Measurements from ENCODE around the gene CSNK2A3. TPM values are rescaled to one million over a fixed set of nuclear protein-coding genes. Genes with fewer than 3 reads are reported as not detected.

CSNK2A3 gene
- total and polyA plus RNA-seq, 2 experiments from 2014 or later, result 0.91 to 4.1 TPM

DNA sequence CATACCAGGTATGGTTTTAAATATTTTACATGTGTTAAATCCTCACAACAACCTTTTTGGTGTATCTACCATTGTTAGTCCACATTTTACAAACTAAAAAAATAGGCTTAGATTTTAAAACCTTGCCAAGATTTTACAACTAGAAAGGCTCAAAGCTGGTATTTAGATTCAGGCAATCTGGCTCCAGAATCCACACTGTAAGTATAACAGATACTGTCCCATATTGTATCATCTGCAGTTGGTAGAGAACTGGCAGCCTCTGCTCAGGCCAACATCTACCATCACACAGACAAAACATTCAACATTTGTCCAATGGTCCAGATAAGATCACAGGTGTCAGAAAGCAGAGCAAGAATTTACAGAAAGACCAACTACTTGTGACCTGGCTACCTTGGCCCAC lies 30.9 kb downstream of the CSNK2A3 start (continued):
- TF ChIP-seq, protein P1, sequence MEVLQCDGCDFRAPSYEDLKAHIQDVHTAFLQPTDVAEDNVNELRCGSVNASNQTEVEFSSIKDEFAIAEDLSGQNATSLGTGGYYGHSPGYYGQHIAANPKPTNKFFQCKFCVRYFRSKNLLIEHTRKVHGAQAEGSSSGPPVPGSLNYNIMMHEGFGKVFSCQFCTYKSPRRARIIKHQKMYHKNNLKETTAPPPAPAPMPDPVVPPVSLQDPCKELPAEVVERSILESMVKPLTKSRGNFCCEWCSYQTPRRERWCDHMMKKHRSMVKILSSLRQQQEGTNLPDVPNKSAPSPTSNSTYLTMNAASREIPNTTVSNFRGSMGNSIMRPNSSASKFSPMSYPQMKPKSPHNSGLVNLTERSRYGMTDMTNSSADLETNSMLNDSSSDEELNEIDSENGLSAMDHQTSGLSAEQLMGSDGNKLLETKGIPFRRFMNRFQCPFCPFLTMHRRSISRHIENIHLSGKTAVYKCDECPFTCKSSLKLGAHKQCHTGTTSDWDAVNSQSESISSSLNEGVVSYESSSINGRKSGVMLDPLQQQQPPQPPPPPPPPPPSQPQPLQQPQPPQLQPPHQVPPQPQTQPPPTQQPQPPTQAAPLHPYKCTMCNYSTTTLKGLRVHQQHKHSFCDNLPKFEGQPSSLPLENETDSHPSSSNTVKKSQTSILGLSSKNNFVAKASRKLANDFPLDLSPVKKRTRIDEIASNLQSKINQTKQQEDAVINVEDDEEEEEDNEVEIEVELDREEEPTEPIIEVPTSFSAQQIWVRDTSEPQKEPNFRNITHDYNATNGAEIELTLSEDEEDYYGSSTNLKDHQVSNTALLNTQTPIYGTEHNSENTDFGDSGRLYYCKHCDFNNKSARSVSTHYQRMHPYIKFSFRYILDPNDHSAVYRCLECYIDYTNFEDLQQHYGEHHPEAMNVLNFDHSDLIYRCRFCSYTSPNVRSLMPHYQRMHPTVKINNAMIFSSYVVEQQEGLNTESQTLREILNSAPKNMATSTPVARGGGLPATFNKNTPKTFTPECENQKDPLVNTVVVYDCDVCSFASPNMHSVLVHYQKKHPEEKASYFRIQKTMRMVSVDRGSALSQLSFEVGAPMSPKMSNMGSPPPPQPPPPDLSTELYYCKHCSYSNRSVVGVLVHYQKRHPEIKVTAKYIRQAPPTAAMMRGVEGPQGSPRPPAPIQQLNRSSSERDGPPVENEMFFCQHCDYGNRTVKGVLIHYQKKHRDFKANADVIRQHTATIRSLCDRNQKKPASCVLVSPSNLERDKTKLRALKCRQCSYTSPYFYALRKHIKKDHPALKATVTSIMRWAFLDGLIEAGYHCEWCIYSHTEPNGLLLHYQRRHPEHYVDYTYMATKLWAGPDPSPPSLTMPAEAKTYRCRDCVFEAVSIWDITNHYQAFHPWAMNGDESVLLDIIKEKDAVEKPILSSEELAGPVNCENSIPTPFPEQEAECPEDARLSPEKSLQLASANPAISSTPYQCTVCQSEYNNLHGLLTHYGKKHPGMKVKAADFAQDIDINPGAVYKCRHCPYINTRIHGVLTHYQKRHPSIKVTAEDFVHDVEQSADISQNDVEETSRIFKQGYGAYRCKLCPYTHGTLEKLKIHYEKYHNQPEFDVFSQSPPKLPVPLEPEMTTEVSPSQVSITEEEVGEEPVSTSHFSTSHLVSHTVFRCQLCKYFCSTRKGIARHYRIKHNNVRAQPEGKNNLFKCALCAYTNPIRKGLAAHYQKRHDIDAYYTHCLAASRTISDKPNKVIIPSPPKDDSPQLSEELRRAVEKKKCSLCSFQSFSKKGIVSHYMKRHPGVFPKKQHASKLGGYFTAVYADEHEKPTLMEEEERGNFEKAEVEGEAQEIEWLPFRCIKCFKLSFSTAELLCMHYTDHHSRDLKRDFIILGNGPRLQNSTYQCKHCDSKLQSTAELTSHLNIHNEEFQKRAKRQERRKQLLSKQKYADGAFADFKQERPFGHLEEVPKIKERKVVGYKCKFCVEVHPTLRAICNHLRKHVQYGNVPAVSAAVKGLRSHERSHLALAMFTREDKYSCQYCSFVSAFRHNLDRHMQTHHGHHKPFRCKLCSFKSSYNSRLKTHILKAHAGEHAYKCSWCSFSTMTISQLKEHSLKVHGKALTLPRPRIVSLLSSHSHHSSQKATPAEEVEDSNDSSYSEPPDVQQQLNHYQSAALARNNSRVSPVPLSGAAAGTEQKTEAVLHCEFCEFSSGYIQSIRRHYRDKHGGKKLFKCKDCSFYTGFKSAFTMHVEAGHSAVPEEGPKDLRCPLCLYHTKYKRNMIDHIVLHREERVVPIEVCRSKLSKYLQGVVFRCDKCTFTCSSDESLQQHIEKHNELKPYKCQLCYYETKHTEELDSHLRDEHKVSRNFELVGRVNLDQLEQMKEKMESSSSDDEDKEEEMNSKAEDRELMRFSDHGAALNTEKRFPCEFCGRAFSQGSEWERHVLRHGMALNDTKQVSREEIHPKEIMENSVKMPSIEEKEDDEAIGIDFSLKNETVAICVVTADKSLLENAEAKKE (CRISPR knock-in tag; IDR thresholded peaks at IDR 0.05), result no peak
- TF ChIP-seq EZH2phosphoT487 (IDR thresholded peaks at IDR 0.05; ENCODE audit: unreplicated experiment) (no peak), POLR2AphosphoS5 (IDR thresholded peaks at IDR 0.05; ENCODE audit: low read depth) (no peak), ZNF331 (CRISPR knock-in tag; IDR thresholded peaks at IDR 0.05; ENCODE audit: low read depth) (no peak)

DNA sequence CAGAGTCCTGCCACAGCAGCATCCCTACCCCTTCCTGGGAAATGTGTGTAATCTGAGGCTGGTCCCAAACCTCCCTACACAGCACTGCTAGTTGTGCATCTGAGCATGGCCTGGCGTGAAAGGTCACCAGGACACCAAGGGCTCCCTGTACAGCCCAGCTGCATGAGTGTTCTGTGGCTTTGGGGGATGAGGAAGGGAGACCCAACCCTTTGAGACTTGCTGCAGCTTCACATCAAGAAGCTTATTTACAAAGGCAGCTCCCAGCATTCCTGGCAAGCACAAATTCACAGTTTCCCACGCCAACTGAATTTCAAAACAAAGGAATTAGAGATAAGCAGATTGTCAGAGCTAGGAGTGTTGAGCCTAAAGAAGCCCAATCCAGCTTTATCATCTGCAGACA lies 32.2 kb downstream of the CSNK2A3 start:
- H3K27ac ChIP-seq (ENCODE audit: low read depth), result no peak overlapping the region
- H3K4me3 ChIP-seq, result no peak overlapping the region
- no peaks in the 10 kb centered on the region for H3K9me2 ChIP-seq (ENCODE audit: insufficient read depth)
- Mint-ChIP-seq H3K4me3 (no peak overlapping the region), H3K36me3 (ENCODE audit: low read depth) (peaks cover 10% of the 10 kb centered on the region; the same call in 2 of the 3 replicates), H3K4me1 (no peaks in the 10 kb centered on the region), H3K27ac (no peak overlapping the region), H3K9me3 (no peaks in the 10 kb centered on the region), H3K27me3 (ENCODE audit: insufficient read depth, low read depth, poor library complexity) (peaks cover 2% of the 10 kb centered on the region)
- no peak overlapping the region for H2AFZ ChIP-seq
- no peaks in the 10 kb centered on the region for H3K4me1 ChIP-seq (ENCODE audit: insufficient read depth)
- H3F3A ChIP-seq (replicated peaks; ENCODE audit: low read depth), result no peaks in the 10 kb centered on the region
- H3K79me2 ChIP-seq (replicated peaks; ENCODE audit: insufficient read depth), result no peaks in the 10 kb centered on the region
- DNase-seq (ENCODE audit: low spot score) (no peak), ATAC-seq (no peak)
- no peak overlapping the region for H3K4me2 ChIP-seq
- H3K27me3 ChIP-seq (ENCODE audit: insufficient read depth), result no peaks in the 10 kb centered on the region
- H3K36me3 ChIP-seq (ENCODE audit: insufficient read depth), result no peaks in the 10 kb centered on the region
- no peaks in the 10 kb centered on the region for H4K20me1 ChIP-seq (replicated peaks; ENCODE audit: insufficient read depth)
- TF ChIP-seq, protein P2, sequence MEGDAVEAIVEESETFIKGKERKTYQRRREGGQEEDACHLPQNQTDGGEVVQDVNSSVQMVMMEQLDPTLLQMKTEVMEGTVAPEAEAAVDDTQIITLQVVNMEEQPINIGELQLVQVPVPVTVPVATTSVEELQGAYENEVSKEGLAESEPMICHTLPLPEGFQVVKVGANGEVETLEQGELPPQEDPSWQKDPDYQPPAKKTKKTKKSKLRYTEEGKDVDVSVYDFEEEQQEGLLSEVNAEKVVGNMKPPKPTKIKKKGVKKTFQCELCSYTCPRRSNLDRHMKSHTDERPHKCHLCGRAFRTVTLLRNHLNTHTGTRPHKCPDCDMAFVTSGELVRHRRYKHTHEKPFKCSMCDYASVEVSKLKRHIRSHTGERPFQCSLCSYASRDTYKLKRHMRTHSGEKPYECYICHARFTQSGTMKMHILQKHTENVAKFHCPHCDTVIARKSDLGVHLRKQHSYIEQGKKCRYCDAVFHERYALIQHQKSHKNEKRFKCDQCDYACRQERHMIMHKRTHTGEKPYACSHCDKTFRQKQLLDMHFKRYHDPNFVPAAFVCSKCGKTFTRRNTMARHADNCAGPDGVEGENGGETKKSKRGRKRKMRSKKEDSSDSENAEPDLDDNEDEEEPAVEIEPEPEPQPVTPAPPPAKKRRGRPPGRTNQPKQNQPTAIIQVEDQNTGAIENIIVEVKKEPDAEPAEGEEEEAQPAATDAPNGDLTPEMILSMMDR (conservative IDR thresholded peaks at IDR 0.05; ENCODE audit: low read depth in 2 of 2), result no peak
- TF ChIP-seq ZNF331 (CRISPR knock-in tag; IDR thresholded peaks at IDR 0.05; ENCODE audit: low read depth) (no peak), STAT1 (IDR thresholded peaks at IDR 0.05; ENCODE audit: unreplicated experiment) (no peak), CREB1 (CRISPR knock-in tag; IDR thresholded peaks at IDR 0.05; ENCODE audit: low read depth) (no peak), ZNF114 (CRISPR knock-in tag; IDR thresholded peaks at IDR 0.05) (no peak), POLR2AphosphoS5 (IDR thresholded peaks at IDR 0.05; ENCODE audit: low read depth) (no peak), JUNB (IDR thresholded peaks at IDR 0.05; ENCODE audit: unreplicated experiment) (no peak), EZH2 (IDR thresholded peaks at IDR 0.05; ENCODE audit: low read depth, unreplicated experiment) (no peak), EZH2phosphoT487 (IDR thresholded peaks at IDR 0.05; ENCODE audit: unreplicated experiment) (no peak)
- TF ChIP-seq, protein P3, sequence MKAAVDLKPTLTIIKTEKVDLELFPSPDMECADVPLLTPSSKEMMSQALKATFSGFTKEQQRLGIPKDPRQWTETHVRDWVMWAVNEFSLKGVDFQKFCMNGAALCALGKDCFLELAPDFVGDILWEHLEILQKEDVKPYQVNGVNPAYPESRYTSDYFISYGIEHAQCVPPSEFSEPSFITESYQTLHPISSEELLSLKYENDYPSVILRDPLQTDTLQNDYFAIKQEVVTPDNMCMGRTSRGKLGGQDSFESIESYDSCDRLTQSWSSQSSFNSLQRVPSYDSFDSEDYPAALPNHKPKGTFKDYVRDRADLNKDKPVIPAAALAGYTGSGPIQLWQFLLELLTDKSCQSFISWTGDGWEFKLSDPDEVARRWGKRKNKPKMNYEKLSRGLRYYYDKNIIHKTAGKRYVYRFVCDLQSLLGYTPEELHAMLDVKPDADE (IDR thresholded peaks at IDR 0.05), result no peak
- TF ChIP-seq, protein P4, sequence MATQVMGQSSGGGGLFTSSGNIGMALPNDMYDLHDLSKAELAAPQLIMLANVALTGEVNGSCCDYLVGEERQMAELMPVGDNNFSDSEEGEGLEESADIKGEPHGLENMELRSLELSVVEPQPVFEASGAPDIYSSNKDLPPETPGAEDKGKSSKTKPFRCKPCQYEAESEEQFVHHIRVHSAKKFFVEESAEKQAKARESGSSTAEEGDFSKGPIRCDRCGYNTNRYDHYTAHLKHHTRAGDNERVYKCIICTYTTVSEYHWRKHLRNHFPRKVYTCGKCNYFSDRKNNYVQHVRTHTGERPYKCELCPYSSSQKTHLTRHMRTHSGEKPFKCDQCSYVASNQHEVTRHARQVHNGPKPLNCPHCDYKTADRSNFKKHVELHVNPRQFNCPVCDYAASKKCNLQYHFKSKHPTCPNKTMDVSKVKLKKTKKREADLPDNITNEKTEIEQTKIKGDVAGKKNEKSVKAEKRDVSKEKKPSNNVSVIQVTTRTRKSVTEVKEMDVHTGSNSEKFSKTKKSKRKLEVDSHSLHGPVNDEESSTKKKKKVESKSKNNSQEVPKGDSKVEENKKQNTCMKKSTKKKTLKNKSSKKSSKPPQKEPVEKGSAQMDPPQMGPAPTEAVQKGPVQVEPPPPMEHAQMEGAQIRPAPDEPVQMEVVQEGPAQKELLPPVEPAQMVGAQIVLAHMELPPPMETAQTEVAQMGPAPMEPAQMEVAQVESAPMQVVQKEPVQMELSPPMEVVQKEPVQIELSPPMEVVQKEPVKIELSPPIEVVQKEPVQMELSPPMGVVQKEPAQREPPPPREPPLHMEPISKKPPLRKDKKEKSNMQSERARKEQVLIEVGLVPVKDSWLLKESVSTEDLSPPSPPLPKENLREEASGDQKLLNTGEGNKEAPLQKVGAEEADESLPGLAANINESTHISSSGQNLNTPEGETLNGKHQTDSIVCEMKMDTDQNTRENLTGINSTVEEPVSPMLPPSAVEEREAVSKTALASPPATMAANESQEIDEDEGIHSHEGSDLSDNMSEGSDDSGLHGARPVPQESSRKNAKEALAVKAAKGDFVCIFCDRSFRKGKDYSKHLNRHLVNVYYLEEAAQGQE (IDR thresholded peaks at IDR 0.05; ENCODE audit: unreplicated experiment), result no peak

Measured in GM23338 (cell line).